ENCODE results near the gene CDK10. TPM values are rescaled to one million over a fixed set of nuclear protein-coding genes. Genes with fewer than 3 reads are reported as not detected.

Gene CDK10
- total RNA-seq, 1 donor from 2014 or later, result 40.5 TPM

GRCh38 chr16:89705006-89705405, 18.5 kb downstream of the CDK10 start:
- Histone ChIP-seq H3K4me3 (ENCODE audit: insufficient read depth, low read depth, low read length) (no peak overlapping the region), H3K9me3 (ENCODE audit: insufficient read depth, low read depth, low read length) (no peaks in the 10 kb centered on the region), H3K27ac (ENCODE audit: low read depth, low read length) (no peak overlapping the region), H4K20me1 (ENCODE audit: insufficient read depth, low read length) (peaks cover 6% of the 10 kb centered on the region), H3K4me2 (ENCODE audit: low read length) (no peak overlapping the region), H3K9ac (ENCODE audit: low read length) (no peak overlapping the region), H3K27me3 (ENCODE audit: insufficient read depth, low read length) (no peaks in the 10 kb centered on the region), H3K36me3 (ENCODE audit: insufficient read depth, low read length) (no peaks in the 10 kb centered on the region), H3K79me2 (ENCODE audit: insufficient read depth, low read length) (no peaks in the 10 kb centered on the region), H2AFZ (ENCODE audit: low read depth, low read length) (no peak overlapping the region), H3K4me1 (ENCODE audit: insufficient read depth, low read length) (peaks cover 11% of the 10 kb centered on the region)
- Mint-ChIP-seq H3K27ac (ENCODE audit: unreplicated experiment) (no peak overlapping the region), H3K36me3 (ENCODE audit: low read depth, unreplicated experiment) (no peaks in the 10 kb centered on the region), H3K9me3 (ENCODE audit: unreplicated experiment) (no peaks in the 10 kb centered on the region), H3K4me3 (ENCODE audit: unreplicated experiment) (peak overlapping the region; percentile 45), H3K27me3 (ENCODE audit: low read depth, unreplicated experiment) (no peaks in the 10 kb centered on the region), H3K4me1 (ENCODE audit: low read depth, unreplicated experiment) (no peaks in the 10 kb centered on the region)
- DNase-seq (ENCODE audit: low read depth) (no peak), FAIRE-seq (no peak)
- no peak for TF ChIP-seq CTCF (IDR thresholded peaks at IDR 0.05; ENCODE audit: insufficient read depth, low read depth, low read length)
- no peak for TF ChIP-seq EZH2 (IDR thresholded peaks at IDR 0.05; ENCODE audit: insufficient read depth, low read length)

DNA sequence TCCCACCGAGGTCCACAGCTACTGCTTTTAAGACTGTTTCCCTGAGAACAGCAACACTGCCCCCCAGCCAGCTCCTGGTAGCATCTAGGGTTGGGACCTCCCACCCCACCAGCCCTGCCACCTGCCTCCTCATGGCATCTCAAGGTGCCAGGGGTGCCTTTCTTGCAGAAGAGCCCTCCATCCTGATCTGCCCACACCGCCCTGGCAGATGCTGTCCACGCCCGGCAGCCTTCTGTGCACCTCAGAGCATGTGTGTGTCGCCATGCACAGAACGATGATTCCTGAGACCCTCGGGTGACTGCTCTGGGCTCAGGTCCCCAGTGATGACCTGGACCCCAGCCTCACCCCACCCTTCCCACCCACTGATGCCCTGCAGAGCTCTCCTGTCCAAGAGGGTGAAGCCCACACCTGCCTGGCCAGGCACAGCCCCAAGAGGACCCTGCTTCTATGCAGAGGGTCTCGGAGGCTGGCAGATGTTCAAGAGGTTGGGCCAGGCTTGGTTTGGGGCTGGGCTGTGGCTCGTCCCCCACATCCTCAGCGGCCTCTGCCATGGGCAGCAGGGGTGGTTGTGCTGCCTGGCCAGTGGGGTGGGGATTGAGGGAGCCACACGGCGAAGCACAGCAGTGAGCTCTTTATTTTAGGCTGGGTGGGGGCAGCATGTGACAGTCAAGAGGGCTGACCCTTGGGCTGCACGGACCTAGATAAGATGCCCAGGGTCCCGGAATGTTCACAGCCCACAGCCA, 20.2 kb downstream of the CDK10 start:
- H3K9me3 Mint-ChIP-seq (ENCODE audit: unreplicated experiment), result no peaks in the 10 kb centered on the region
- no peak overlapping the region for H2AFZ ChIP-seq (ENCODE audit: low read depth, low read length)
- TF ChIP-seq CTCF (IDR thresholded peaks at IDR 0.05; ENCODE audit: insufficient read depth, low read depth, low read length) (no peak), EZH2 (IDR thresholded peaks at IDR 0.05; ENCODE audit: insufficient read depth, low read length) (no peak)

DNA sequence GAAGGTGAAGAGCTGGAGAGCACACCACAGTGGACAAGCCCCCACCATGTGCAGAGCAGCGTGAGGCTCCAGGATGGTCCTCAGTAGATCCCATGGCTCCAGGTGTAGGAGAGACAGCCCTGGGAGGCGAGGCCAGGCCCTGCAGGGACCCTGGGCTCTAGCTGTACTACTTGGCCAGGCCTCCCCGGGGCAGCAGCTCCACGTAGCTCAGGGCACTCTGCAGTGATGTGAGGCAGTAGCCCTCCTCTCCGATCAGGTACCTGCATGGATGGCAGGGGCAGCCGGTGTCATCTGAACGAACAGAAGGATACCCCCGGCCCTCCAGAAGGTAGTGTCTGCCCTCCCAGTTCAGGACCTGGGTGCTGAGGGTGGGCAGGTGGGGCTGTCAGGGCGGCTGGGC, 21.2 kb downstream of the CDK10 start:
- Mint-ChIP-seq H3K4me1 (ENCODE audit: low read depth, unreplicated experiment) (peaks cover 2% of the 10 kb centered on the region), H3K4me3 (ENCODE audit: unreplicated experiment) (no peak overlapping the region), H3K27me3 (ENCODE audit: low read depth, unreplicated experiment) (no peaks in the 10 kb centered on the region), H3K9me3 (ENCODE audit: unreplicated experiment) (no peaks in the 10 kb centered on the region), H3K36me3 (ENCODE audit: low read depth, unreplicated experiment) (no peaks in the 10 kb centered on the region), H3K27ac (ENCODE audit: unreplicated experiment) (no peak overlapping the region)
- no peaks in the 10 kb centered on the region for H3K27me3 ChIP-seq (ENCODE audit: insufficient read depth, low read length)
- no peak overlapping the region for H3K4me3 ChIP-seq (ENCODE audit: insufficient read depth, low read depth, low read length)
- no peak overlapping the region for H3K9ac ChIP-seq (ENCODE audit: low read length)
- peaks cover 3% of the 10 kb centered on the region for H3K4me1 ChIP-seq (ENCODE audit: insufficient read depth, low read length)
- no peak overlapping the region for H2AFZ ChIP-seq (ENCODE audit: low read depth, low read length)
- TF ChIP-seq EZH2 (IDR thresholded peaks at IDR 0.05; ENCODE audit: insufficient read depth, low read length) (no peak), CTCF (IDR thresholded peaks at IDR 0.05; ENCODE audit: insufficient read depth, low read depth, low read length) (no peak)
- no peak for FAIRE-seq
- H3K27ac ChIP-seq (ENCODE audit: low read depth, low read length), result no peak overlapping the region
- no peaks in the 10 kb centered on the region for H3K9me3 ChIP-seq (ENCODE audit: insufficient read depth, low read depth, low read length)
- no peaks in the 10 kb centered on the region for H4K20me1 ChIP-seq (ENCODE audit: insufficient read depth, low read length)
- no peak overlapping the region for H3K4me2 ChIP-seq (ENCODE audit: low read length)
- DNase-seq (ENCODE audit: low read depth), result no peak
- H3K36me3 ChIP-seq (ENCODE audit: insufficient read depth, low read length), result no peaks in the 10 kb centered on the region
- no peaks in the 10 kb centered on the region for H3K79me2 ChIP-seq (ENCODE audit: insufficient read depth, low read length)

More for the DNA sequence above, 20.2 kb downstream of the CDK10 start:
- no peak overlapping the region for H3K27ac ChIP-seq (ENCODE audit: low read depth, low read length)
- Mint-ChIP-seq H3K4me3 (ENCODE audit: unreplicated experiment) (no peak overlapping the region), H3K27ac (ENCODE audit: unreplicated experiment) (no peak overlapping the region), H3K27me3 (ENCODE audit: low read depth, unreplicated experiment) (no peaks in the 10 kb centered on the region), H3K36me3 (ENCODE audit: low read depth, unreplicated experiment) (no peaks in the 10 kb centered on the region), H3K4me1 (ENCODE audit: low read depth, unreplicated experiment) (peaks cover 2% of the 10 kb centered on the region)
- H3K27me3 ChIP-seq (ENCODE audit: insufficient read depth, low read length), result no peaks in the 10 kb centered on the region
- no peak overlapping the region for H3K4me2 ChIP-seq (ENCODE audit: low read length)
- H3K9ac ChIP-seq (ENCODE audit: low read length), result no peak overlapping the region
- no peaks in the 10 kb centered on the region for H3K36me3 ChIP-seq (ENCODE audit: insufficient read depth, low read length)
- no peak overlapping the region for H3K4me3 ChIP-seq (ENCODE audit: insufficient read depth, low read depth, low read length)
- H3K4me1 ChIP-seq (ENCODE audit: insufficient read depth, low read length), result peaks cover 2% of the 10 kb centered on the region
- FAIRE-seq (no peak), DNase-seq (ENCODE audit: low read depth) (no peak)
- no peaks in the 10 kb centered on the region for H3K79me2 ChIP-seq (ENCODE audit: insufficient read depth, low read length)
- no peaks in the 10 kb centered on the region for H4K20me1 ChIP-seq (ENCODE audit: insufficient read depth, low read length)
- no peaks in the 10 kb centered on the region for H3K9me3 ChIP-seq (ENCODE audit: insufficient read depth, low read depth, low read length)
